ENCODE results near the gene C10orf90.

The C10orf90 gene

GRCh38 chr10:126528315-126528835 is 142.1 kb downstream of the C10orf90 start:
- no peak for DNase-seq

GRCh38 chr10:126527645-126528314 is 142.7 kb downstream of the C10orf90 start:
- no peak for DNase-seq

GRCh38 chr10:126525326-126525725 is 145.2 kb downstream of the C10orf90 start:
- DNase-seq = no peak

- no peak for DNase-seq
Observed at GRCh38 chr10:126524526-126524925, 146.0 kb downstream of the C10orf90 start.

- DNase-seq = no peak
Observed at GRCh38 chr10:126523071-126523470, 147.4 kb downstream of the C10orf90 start.

GRCh38 chr10:126521399-126521798 is 149.1 kb downstream of the C10orf90 start:
- DNase-seq = no peak

- no peak for DNase-seq
Observed at GRCh38 chr10:126520751-126521317, 149.7 kb downstream of the C10orf90 start.

GRCh38 chr10:126519992-126520391 is 150.5 kb downstream of the C10orf90 start:
- no peak for DNase-seq

GRCh38 chr10:126519185-126519584 is 151.3 kb downstream of the C10orf90 start:
- no peak for DNase-seq

- DNase-seq = no peak
Observed at GRCh38 chr10:126518218-126519080, 152.0 kb downstream of the C10orf90 start.

GRCh38 chr10:126516515-126516914 is 154.0 kb downstream of the C10orf90 start:
- no peak for DNase-seq

- DNase-seq = peak; percentile 19
Observed at GRCh38 chr10:126511917-126512479, 158.5 kb downstream of the C10orf90 start.

- no peak for DNase-seq
Observed at GRCh38 chr10:126509182-126509581, 161.3 kb downstream of the C10orf90 start.

- DNase-seq = no peak
Observed at GRCh38 chr10:126508535-126509040, 161.9 kb downstream of the C10orf90 start.

GRCh38 chr10:126504761-126505112 is 165.8 kb downstream of the C10orf90 start:
- DNase-seq = no peak

- DNase-seq = peak; percentile 47
Observed at GRCh38 chr10:126504063-126504760, 166.3 kb downstream of the C10orf90 start.

GRCh38 chr10:126503392-126504062 is 167.0 kb downstream of the C10orf90 start:
- DNase-seq = no peak

GRCh38 chr10:126502441-126502840 is 168.1 kb downstream of the C10orf90 start:
- no peak for DNase-seq

- no peak for DNase-seq
Observed at GRCh38 chr10:126501828-126502227, 168.7 kb downstream of the C10orf90 start.

GRCh38 chr10:126500866-126501265 is 169.6 kb downstream of the C10orf90 start:
- DNase-seq = no peak

GRCh38 chr10:126500185-126500584 is 170.3 kb downstream of the C10orf90 start:
- DNase-seq = no peak

GRCh38 chr10:126499744-126500143 is 170.7 kb downstream of the C10orf90 start:
- DNase-seq = no peak

Measured in NCI-H510A treated with DMSO at 0.1 percent for 48 hours (cell line).